ENCODE results near the gene LYPD6.

DNA sequence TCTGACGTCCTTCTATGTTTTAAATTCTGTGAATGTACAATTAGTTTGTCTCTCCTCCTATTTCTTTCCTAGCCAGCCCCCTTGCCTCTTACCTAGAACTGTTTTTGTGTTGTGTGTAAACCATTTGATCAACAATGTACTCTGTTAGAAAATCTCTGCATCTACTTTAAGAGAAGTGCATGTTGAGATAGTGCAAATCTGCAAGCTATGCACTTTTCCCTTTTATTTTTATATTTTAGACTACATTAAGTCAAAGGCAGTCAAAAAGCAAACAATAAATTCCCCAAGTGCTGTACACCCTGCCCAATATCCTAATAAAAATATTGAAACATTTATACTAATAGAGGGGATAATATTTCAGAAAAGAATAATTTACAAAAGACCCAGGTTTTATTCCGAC is 13.7 kb downstream of the LYPD6 start:
- TF ChIP-seq, protein P1, sequence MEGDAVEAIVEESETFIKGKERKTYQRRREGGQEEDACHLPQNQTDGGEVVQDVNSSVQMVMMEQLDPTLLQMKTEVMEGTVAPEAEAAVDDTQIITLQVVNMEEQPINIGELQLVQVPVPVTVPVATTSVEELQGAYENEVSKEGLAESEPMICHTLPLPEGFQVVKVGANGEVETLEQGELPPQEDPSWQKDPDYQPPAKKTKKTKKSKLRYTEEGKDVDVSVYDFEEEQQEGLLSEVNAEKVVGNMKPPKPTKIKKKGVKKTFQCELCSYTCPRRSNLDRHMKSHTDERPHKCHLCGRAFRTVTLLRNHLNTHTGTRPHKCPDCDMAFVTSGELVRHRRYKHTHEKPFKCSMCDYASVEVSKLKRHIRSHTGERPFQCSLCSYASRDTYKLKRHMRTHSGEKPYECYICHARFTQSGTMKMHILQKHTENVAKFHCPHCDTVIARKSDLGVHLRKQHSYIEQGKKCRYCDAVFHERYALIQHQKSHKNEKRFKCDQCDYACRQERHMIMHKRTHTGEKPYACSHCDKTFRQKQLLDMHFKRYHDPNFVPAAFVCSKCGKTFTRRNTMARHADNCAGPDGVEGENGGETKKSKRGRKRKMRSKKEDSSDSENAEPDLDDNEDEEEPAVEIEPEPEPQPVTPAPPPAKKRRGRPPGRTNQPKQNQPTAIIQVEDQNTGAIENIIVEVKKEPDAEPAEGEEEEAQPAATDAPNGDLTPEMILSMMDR (IDR thresholded peaks at IDR 0.05): no peak
- TF ChIP-seq POLR2A (IDR thresholded peaks at IDR 0.05): no peak
